NCI-H2196 (cell line): ENCODE measurements around the gene ERGIC1.
"Not testable (repeated sequence)": the region's sequence is repeated elsewhere in the genome, so short reads cannot be mapped to it uniquely, and the experiment has no call there.

Source experiments
- DNase-seq: peaks from one replicate; lab custom pipeline; 2025; ENCODE audit not compliant: unreplicated experiment; lab: John Stamatoyannopoulos, UW

The ERGIC1 gene

DNA sequence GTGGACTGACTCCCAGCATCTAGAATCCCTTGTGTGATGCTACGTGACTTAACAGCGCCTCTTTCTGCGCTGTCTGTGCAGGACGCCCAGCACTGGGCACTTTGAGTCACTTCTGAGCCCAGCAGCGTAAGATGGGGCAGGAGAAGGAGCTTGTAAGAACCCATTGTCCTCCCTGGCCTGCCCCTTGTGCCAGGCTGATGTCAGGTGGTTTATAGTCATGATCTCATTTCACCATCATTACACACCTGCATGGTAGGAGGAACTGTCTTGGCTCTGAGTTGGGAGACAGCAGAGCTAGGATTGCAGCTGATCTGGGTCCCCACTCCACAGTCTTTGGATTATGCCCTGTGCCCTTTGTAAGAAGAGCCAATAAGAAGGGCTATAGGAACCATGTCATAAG, 12.2 kb downstream of the ERGIC1 start:
- DNase-seq: peak; percentile 13

DNA sequence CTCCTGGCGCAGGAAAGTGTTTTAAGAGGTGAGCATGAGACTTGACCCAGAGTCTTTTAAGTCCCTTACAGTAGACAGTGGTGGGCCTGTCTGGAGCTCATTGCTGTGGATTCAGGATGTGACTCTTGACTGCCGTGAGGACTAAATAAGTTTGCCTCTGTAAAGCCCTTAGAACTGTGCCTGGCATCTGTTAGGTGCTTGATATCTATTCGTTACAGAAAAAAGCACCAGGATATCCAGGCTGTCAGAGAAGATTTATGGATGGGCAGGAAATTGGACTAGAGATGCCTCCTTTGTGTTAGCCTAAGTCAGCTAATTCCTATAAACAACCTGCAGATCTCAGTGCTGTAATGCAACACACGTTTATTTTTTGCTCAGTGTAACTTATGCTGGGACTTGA, 12.6 kb downstream of the ERGIC1 start:
- DNase-seq: no peak

- DNase-seq: not testable (repeated sequence)
Observed at GRCh38 chr5:172847584-172847983, 13.5 kb downstream of the ERGIC1 start.

- DNase-seq: no peak
Observed at GRCh38 chr5:172848419-172848818, 14.4 kb downstream of the ERGIC1 start.

- no peak for DNase-seq
Observed at GRCh38 chr5:172849606-172850453, 15.8 kb downstream of the ERGIC1 start.

DNA sequence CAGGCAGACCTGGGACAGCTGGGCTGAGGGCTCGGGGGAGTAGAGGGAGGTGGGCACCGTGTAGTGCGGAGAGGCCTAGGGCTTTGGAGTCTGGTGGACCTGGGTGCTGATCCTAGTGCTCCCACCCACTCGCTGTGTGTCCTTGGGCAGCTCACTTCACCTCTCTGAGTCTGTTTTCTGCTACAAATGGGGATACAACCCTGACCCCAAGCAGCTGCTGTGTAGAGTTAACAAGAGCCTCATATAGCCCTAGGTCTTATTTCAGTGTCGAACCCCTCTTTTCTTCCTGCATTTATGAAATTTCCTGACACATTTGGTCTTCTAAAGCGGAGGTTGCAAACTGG, 16.4 kb downstream of the ERGIC1 start:
- no peak for DNase-seq

DNA sequence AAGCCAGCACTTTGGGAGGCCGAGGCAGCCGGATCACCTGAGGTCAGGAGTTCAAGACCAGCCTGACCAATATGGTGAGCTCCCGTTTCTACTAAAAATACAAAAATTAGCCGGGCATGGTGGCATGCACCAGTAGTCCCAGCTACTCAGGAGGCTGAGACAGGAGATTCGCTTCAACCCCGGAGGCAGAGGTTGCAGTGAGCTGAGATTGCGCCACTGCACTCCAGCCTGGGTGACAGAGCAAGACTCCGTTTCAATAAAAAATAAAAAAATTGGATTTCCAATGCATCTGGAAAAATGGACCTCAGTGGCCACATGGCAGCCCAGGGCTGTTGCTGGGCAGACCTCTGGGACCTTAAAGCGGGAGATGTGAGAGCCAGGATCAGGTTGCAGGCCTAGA, 17.2 kb downstream of the ERGIC1 start:
- not testable (repeated sequence) for DNase-seq

- no peak for DNase-seq
Observed at GRCh38 chr5:172852490-172853354, 18.7 kb downstream of the ERGIC1 start.

DNA sequence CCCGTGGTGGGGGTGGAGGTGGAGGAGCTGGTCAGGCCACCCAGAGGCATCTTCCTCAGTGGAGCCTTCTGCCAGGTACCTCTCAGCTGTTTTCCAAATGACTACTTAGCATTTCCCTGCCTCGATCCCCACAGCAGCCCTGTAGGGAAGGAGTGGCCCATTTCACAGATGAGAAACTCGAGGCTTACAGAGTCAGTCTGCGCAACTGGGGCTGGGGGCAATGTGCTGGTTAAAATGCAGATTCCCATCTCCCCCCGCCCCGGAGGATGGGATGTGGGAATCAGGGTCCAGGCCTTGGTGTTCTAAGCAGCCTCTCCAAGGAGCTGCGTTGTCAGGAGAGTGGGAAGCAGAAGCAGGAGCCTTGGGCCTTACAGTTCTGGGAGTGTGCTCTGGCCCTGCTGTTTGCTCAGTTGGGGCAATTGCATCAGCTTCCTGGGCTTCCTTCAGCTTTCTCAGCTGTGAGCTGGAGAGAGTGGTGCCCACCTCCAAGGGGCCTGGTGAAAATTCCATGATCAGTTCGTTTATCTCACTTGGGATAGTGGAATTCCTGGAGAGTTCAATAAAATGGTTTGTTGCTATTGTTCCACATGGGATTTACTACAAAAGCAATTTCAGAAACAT, 19.4 kb downstream of the ERGIC1 start:
- DNase-seq: no peak

DNA sequence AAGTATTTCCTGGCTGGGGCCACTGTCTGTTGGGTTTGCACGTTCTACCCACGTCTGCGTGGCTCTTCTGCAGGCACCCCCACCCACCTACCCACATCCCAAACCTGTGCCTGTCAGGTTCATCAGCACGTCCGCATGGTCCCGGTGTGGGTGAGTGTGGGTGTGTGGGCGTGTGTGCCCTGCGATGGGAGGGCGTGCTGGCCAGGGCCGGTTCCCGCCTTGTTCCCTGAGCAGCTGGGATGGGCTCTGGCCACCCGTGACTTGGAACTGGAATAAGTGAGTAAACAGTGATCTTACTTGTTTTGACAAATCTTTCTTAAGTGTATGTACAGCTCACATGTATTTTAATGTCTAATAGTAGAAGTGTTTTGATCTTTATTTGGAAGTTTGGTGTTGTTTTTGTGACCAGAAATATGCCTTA, 20.4 kb downstream of the ERGIC1 start:
- DNase-seq: no peak

- DNase-seq: no peak
Observed at GRCh38 chr5:172854971-172855370, 20.9 kb downstream of the ERGIC1 start.

DNA sequence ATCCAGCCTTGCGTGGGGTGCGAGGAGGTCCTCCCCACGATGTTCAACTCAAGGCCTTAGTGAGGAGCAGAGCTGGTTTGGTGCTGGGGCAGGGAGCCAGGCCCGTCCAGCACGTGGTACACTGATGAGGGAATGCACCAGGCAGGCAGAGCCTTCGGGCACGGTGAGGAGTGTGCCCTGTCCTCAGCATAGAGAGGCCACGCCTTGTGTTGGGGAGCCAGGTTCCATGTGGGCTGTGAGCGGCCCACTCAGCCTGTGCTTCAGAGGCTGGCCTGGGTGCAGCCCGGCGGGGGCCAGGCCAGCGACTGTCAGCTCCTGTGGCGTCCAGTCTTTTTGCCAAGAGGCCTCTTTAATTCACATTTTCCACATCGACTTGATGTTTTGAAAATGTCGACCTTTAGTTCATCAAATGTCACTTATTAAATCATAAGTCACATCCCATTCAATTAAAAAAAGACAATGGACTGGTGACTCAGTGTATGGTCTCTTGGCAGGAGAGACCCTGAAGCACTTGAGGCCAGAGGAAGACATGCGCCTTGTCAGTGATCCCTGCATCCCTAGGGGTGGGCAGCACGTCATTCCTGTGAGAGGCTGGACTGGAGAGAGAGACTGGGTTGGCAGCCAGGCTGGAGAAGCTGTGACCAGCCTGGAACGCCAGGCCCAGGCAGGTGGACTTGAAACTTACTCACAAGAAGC, 21.7 kb downstream of the ERGIC1 start:
- no peak for DNase-seq

GRCh38 chr5:172856336-172856735, 22.3 kb downstream of the ERGIC1 start:
- no peak for DNase-seq

DNA sequence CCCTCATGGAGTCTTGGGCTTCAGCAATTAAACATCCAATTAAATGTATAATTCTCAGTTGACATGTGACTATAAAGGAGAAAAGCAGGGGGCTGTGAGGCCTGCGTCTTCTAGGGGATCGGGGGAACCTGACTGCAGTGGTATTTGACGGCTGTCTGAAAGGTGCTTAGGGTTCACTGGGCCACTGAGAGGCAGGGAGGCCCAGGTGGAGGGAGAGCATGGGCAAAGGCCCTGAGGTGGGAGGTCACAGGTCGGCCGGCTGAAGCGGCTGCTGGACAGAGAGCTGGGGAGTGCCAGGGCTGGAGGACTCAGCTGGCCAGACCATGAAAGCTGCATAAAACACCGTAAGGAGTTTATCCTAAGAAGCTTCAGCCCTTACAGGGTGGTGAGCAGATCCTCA, 23.9 kb downstream of the ERGIC1 start:
- DNase-seq: no peak

DNA sequence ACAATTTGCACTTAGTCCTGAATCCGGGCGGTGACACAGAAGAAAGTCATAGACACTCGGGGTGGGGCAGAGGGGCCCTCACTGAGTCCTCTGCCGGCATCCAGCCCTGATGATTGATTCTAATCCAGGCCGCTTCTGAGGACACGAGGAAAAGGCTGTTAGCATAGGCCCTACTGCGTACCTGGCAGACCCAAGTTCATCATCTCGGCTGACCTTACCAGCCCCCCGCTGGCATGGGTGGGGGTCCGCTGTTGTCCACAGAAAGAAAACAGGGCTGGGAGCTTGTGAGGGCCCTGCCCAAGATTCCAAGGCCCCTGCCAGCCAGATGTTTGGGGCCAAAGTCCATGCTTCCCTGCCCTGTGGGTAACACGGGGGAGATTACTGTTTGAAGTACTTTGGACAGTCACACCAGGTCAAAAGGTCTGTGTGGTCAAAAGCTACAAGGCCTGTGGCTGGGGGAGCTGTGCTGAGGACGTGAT, 24.5 kb downstream of the ERGIC1 start:
- no peak for DNase-seq

GRCh38 chr5:172858990-172859811, 25.1 kb downstream of the ERGIC1 start:
- no peak for DNase-seq

GRCh38 chr5:172859966-172860365, 25.9 kb downstream of the ERGIC1 start:
- DNase-seq: no peak

DNA sequence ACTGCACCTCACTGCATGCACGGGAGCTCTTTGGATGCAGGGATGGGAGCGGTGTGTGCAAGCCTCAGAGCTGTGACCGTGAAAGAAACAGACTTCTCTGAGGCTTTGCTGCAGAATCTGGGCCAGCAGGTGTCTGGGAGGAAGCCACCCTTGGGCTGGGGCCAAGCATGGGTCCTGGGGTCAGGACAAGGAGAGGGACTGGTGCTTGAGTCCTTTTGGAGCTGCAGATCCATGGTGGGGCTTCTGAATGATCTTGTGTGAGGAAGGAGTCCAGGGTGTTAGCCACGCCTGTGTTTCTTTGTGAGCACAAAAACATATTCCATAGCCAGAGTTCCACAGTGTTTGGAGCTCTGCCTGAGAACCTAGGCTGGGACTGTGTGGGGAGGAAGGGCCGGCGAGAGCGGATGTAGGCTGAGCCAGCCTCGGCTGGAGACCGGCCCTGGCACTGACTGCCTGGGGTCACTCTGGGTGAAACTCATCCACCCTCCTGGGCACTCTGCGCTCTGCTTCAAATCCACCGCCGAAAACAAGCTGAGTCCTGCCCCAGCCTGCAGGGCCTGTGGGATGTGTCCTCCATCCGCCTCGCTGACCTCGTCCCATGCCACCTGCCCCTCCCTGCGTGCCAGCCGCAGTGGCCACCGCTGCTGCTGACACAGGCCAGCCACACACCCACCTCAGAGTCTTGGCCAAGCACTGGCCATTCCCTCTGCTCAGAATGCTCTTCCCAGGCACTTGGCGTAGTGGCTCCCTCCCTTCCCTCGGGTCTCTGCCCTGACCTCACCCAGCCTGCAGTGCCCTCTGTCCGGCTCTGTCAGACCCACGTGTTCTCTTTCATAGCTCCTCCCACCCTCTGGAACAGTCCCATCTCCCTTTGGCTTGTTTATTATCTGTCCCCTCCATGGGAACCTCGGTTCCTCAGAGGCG, 26.7 kb downstream of the ERGIC1 start:
- DNase-seq: peak; percentile 75

- no peak for DNase-seq
Observed at GRCh38 chr5:172861461-172861860, 27.4 kb downstream of the ERGIC1 start.
